UCSD-AML1 (cell line): ENCODE measurements around the gene SHH.
"Not testable (repeated sequence)": the region's sequence is repeated elsewhere in the genome, so short reads cannot be mapped to it uniquely, and the experiment has no call there.

Experiments
- DNase-seq: peaks from one replicate; lab custom pipeline; 2025; ENCODE audit not compliant: unreplicated experiment; lab: John Stamatoyannopoulos, UW

Gene SHH

GRCh38 chr7:155843426-155844018 lies 31.3 kb upstream of the SHH start:
- no peak for DNase-seq

GRCh38 chr7:155842496-155843265 lies 30.4 kb upstream of the SHH start:
- no peak for DNase-seq

DNA sequence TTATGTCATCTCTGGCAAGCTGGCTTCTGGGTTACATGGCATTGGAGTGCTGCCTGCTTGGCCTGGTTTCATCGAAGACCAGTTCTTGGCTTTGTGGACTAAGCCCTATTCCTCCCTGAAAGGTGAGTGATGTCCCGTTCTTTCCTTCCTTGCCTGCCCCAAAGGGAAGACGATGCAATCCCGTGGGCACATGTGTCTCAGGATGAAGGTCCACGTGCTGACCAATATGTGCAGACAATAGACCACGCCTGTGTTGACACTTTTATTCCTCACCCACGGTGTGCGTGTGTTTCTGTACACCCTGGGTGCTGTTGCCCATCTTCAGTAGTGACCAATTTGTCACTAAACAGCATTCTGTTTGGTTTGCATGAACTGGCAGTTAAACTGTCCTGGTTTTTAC lies 28.6 kb upstream of the SHH start:
- DNase-seq = no peak

- DNase-seq = no peak
These were observed 28.1 kb upstream of the SHH start for GRCh38 chr7:155840262-155840885.

- no peak for DNase-seq
These were observed 27.2 kb upstream of the SHH start for GRCh38 chr7:155839461-155839860.

GRCh38 chr7:155838312-155838711 lies 26.0 kb upstream of the SHH start:
- not testable (repeated sequence) for DNase-seq

- DNase-seq = no peak
These were observed 24.8 kb upstream of the SHH start for GRCh38 chr7:155837126-155837479.

GRCh38 chr7:155836216-155837125 lies 24.2 kb upstream of the SHH start:
- no peak for DNase-seq

- no peak for DNase-seq
These were observed 23.4 kb upstream of the SHH start for GRCh38 chr7:155835446-155836215.

DNA sequence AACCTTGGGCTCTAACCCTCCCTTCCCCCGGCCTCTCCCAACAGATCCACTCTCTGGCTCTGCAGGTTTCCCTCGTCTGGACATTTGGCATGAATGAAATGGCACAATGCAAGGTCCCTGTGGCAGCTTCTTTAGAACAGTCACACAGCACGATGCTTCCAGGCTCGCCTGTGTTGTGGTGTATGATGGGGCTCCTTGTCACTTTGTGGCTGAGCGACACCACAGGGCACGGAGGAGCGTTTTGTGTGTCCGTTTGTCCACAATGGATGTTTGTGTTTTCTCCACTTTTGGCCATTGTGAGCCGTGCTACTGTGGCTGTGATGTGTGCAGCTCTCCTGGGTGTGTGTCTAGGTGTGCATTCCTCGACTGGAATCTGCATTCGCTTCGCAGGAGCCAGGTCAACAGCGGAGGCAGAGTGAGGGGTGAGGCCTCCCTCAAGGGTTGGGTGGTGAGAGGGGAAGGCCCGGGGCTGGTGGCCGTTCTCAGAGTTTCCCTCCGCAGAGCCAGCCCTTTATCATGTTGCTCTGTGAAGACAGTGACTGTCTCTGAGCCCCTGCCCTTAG lies 22.3 kb upstream of the SHH start:
- DNase-seq = no peak

GRCh38 chr7:155833651-155834050 lies 21.4 kb upstream of the SHH start:
- no peak for DNase-seq

DNA sequence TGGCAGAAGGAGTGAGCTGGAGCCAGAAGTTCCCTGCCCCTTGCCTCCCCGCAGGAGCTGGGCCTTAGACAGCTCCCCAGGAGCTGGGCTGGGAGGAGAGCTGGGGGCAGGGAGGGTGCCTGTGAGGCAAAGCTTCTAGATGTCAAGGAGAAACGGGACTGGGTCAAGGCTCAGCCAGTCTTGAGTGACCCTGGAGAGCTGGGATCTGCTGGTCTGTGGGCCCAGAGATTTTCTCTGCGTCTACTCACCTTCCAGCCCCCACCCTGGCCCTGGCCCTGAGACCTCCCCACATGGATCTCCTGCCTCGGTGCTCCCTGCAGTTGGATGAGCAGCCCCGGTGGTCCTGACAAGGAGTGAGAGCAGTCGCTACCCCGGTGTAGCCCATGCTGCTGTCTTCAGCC lies 20.3 kb upstream of the SHH start:
- DNase-seq = no peak

DNA sequence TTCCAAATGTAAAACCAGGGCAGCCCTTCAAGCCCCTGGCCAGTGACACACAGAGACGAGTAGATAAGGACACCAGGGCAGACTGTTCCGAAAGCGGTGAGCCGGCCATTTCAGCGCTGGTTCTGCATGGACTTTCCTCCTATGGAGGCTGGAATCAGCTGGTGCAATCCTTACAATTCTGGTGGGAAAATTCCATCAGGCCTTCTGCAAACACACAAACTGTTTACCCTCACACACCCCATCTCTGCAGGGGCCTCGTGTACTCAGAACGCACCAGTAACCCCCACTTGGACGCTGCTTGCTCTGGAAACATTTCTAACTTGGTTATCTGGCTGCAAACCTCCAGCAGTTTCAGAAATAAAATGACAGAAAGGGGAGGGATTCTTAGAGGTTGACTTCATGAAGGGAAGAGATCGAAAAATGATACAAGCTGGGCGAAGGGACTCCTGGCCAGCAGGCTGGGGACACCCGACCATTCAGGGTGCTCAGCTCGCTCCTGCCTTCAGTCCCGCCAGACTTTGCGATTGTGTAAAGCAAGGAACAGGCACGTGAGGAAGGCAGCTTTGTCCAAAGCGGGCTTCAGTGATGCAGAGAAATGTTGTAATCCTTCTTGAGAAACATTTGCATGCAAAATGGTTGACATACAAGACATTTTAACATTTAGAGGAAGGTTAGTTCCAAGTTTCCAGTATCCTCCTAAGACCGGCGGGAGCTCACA lies 19.7 kb upstream of the SHH start:
- DNase-seq = no peak

DNA sequence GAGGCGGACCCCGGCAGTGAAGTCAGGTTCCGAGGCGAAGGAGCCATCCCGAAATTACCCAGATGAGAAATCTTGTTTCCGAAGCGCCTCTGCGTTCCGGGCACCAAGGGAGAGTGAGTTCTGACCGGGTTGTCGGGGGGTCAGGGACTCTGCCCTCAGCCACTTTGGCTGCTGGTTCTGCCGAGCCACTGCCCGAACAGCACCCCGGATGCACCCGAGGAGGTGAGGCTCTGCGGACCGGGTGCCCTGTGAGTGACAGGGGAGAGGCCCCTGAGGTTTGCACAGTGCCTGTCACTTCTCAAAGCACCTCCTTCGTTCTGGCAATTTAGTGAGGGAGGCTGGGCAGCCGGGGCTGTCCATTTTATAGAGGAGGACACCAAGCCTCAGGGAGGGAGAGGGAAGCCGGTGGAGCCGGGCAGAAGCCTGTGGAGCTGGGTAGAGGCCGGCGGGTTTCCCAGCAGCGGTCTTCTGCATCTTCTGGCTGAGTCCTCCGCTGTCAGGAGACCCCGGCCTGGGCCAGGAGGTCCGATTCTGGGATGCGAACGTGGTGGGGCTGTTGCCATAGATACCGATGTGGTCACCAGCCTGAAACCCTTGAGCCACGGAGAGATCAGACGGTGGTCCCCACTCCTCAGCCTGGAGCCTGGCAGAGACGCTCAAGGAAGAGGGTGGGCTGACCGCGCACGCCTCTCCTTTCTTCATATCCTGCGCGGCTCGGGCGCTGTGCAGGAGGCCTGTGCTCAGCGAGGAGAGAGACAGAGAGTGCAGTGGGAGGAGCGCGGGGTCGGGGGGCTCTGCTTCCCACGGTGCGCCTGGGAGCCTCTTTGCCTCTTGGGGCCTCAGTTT lies 18.9 kb upstream of the SHH start:
- DNase-seq = no peak

DNA sequence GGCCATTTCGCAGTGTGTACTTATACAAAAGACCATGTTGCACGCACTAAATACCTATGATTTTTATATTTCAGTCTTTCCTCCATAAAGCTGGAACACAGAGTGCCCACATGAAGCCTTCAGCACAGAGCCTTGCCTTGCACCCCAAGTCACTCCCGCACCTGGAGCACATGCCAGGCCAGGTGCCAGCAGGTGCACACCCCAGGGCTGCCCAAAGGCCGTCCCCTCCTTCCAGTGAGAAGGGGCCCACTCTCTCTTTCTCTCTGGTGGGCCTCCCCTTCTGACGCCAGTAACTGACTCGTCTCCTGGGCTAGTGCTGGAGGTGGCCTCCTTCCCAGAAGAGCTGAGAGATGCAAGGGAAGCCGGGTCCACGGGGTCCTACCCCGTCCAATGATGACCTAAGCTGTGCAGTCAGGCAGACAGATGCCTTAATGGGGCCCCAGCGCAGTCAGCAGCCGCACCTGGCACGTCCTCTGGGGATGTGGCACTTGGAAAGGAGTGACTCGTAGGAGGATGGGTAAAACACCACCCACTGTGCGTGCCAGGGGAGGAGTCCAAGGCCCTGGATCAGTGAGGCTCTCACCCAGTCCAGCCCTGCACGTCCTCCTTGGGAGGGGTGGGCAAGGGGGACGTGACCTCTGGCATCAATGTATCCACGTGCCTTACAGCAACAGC lies 17.7 kb upstream of the SHH start:
- DNase-seq = no peak

GRCh38 chr7:155825336-155825735 lies 13.1 kb upstream of the SHH start:
- no peak for DNase-seq

- no peak for DNase-seq
These were observed 12.1 kb upstream of the SHH start for GRCh38 chr7:155824227-155824886.

DNA sequence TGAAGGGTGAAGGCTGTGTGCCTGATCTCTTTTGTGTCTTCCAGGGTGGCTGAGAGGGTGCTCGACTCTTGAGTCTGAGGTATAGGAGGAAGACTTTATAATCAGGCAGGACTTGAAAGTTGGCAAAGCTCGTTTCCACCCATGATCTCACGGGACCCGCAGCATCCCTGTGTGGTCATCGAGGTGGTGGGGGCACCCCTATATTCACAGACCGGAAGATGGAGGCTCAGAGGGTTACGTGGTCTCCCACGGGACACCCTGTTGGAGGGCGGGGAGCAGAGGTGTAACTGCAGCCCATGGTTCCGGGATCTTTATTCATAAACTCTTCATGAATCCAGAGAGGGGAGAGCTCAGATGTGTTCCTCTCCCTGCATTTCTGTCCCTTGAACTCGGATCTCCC lies 9.6 kb upstream of the SHH start:
- DNase-seq = no peak
